Neural crest cell (in vitro differentiated cells): Measurements from ENCODE around the gene IL37. TPM values are rescaled to one million over a fixed set of nuclear protein-coding genes. Genes with fewer than 3 reads are reported as not detected.

Experiments used
- DNase-seq: peaks from one replicate; pipeline ENCODE4 v3.0.0; 2021; ENCODE audit warnings: low read depth, mixed read lengths, low spot score
- H3K27ac Mint-ChIP-seq: one replicate; pipeline ENCODE4 v1.8.0; 2021; ENCODE audit warnings: mild to moderate bottlenecking, mixed read lengths; ENCODE audit not compliant: unreplicated experiment
- H3K27me3 Mint-ChIP-seq: 2 replicates; pipeline ENCODE4 v1.8.0; 2021; ENCODE audit warnings: low read depth, mild to moderate bottlenecking, mixed read lengths
- H3K36me3 Mint-ChIP-seq: 2 replicates; pipeline ENCODE4 v1.8.0; 2021; ENCODE audit warnings: low read depth, mild to moderate bottlenecking, mixed read lengths
- H3K4me1 Mint-ChIP-seq: 2 replicates; pipeline ENCODE4 v1.8.0; 2021; ENCODE audit warnings: mixed read lengths
- H3K4me3 Mint-ChIP-seq: one replicate; pipeline ENCODE4 v1.8.0; 2021; ENCODE audit warnings: mild to moderate bottlenecking, mixed read lengths
- H3K9me3 Mint-ChIP-seq: 2 replicates; pipeline ENCODE4 v1.8.0; 2021; ENCODE audit warnings: mixed read lengths
- total RNA-seq: library from RNA; stranded (reverse); gene quantifications from 2 replicates; pipeline ENCODE4 v1.2.1, GENCODE V29; 2021
- TF ChIP-seq, protein P1 (sequence below): fragments of 200-600 bp; sonication (generic); conservative IDR thresholded peaks from 2 replicates; pipeline ENCODE4 v1.5.0; 2021; ENCODE audit warnings: antibody characterized with exemption, mild to moderate bottlenecking

The IL37 gene
- total RNA-seq, 1 donor from 2014 or later = 0.40 TPM

DNA sequence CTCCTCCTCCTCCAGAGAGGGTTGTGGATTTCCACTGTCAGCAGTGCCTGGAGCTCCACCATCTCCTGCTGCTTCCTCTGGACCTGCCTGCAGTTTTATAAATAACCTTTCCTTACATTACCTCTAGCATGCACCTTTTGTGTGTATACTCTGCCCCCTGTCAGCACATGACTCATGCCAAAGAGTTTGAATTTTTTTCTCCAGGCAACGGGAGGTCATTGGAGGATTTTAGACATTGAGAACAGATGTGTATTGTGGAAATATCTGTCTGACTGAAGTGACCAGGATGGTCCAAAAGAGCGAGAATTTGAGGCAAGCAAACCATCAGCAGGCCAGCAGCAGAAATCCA, 31.7 kb downstream of the IL37 start:
- DNase-seq = no peak
- H3K4me1 Mint-ChIP-seq = no peaks in the 10 kb centered on the region
- peaks cover 3% of the 10 kb centered on the region for H3K9me3 Mint-ChIP-seq
- H3K27ac Mint-ChIP-seq = no peak overlapping the region
- no peak overlapping the region for H3K4me3 Mint-ChIP-seq
- H3K27me3 Mint-ChIP-seq = peaks cover 23% of the 10 kb centered on the region
- TF ChIP-seq, protein P1, sequence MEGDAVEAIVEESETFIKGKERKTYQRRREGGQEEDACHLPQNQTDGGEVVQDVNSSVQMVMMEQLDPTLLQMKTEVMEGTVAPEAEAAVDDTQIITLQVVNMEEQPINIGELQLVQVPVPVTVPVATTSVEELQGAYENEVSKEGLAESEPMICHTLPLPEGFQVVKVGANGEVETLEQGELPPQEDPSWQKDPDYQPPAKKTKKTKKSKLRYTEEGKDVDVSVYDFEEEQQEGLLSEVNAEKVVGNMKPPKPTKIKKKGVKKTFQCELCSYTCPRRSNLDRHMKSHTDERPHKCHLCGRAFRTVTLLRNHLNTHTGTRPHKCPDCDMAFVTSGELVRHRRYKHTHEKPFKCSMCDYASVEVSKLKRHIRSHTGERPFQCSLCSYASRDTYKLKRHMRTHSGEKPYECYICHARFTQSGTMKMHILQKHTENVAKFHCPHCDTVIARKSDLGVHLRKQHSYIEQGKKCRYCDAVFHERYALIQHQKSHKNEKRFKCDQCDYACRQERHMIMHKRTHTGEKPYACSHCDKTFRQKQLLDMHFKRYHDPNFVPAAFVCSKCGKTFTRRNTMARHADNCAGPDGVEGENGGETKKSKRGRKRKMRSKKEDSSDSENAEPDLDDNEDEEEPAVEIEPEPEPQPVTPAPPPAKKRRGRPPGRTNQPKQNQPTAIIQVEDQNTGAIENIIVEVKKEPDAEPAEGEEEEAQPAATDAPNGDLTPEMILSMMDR = no peak
- no peaks in the 10 kb centered on the region for H3K36me3 Mint-ChIP-seq

DNA sequence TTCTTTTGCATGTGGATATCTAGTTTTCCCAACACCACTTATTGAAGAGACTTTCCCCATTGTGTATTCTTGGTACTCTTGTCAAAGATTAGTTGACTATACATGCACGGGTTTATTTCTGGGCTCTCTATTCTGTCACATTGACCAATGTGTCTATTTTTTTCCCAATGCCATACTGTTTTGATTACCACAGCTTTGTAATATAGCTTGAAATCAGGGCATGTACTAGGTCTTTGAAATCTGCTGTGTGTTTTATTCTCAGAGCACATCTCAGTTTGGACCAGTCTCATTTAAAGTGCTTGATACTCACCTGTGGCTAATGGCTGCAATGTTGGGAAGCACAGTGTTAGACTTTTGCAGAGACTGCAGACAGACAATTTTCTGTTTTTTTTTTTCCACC, 34.0 kb downstream of the IL37 start:
- H3K27me3 Mint-ChIP-seq = peaks cover 14% of the 10 kb centered on the region
- TF ChIP-seq, protein P1 = no peak
- peaks cover 5% of the 10 kb centered on the region for H3K9me3 Mint-ChIP-seq
- no peak overlapping the region for H3K27ac Mint-ChIP-seq
- H3K4me1 Mint-ChIP-seq = no peaks in the 10 kb centered on the region
- no peak overlapping the region for H3K4me3 Mint-ChIP-seq
- H3K36me3 Mint-ChIP-seq = no peaks in the 10 kb centered on the region
- no peak for DNase-seq

DNA sequence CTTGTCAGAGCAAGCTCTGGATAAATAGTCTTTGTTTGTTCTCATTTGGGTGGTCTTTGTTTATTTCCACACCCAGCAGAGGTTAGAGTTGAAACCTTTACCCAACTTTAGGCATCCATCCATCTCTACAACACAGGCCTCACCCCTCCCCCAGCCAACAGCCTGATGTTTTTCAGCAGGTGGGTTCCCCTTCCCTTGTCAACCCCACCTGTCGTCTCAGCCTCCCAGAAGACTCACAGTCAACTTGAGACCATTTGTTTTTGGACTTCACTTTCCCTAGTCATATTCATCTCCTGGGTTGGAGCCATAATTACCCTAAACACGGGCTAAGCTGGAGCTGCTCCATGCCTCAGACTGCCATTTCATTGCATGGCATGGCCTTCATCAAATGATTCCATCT, 35.1 kb downstream of the IL37 start:
- no peak overlapping the region for H3K4me3 Mint-ChIP-seq
- H3K27me3 Mint-ChIP-seq = peaks cover 21% of the 10 kb centered on the region
- TF ChIP-seq, protein P1 = no peak
- H3K36me3 Mint-ChIP-seq = no peaks in the 10 kb centered on the region
- no peaks in the 10 kb centered on the region for H3K4me1 Mint-ChIP-seq
- H3K27ac Mint-ChIP-seq = no peak overlapping the region
- no peak for DNase-seq
- H3K9me3 Mint-ChIP-seq = peaks cover 5% of the 10 kb centered on the region

DNA sequence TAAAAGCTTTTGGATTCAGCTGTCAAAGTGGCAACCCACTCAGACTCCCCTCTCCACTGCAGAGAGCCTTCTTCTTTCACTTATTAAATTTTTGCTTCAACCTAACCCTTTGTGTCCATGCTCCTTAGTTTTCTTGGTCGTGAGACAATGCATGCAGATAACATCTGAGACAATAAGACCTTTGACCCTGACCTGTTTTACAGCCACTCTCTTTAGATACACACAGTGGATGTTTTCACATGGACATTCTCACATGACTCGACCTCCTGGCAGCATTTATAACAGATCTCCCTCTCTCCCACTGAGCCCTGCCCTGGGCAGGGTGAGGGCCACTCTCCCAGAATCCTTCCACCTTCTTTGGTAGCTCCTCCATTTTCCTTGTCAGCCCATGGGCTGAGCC, 36.4 kb downstream of the IL37 start:
- Mint-ChIP-seq H3K4me1 (no peaks in the 10 kb centered on the region), H3K27me3 (peaks cover 24% of the 10 kb centered on the region), H3K36me3 (no peaks in the 10 kb centered on the region), H3K9me3 (peaks cover 5% of the 10 kb centered on the region), H3K27ac (no peak overlapping the region), H3K4me3 (no peak overlapping the region)
- no peak for DNase-seq
- TF ChIP-seq, protein P1 = no peak

DNA sequence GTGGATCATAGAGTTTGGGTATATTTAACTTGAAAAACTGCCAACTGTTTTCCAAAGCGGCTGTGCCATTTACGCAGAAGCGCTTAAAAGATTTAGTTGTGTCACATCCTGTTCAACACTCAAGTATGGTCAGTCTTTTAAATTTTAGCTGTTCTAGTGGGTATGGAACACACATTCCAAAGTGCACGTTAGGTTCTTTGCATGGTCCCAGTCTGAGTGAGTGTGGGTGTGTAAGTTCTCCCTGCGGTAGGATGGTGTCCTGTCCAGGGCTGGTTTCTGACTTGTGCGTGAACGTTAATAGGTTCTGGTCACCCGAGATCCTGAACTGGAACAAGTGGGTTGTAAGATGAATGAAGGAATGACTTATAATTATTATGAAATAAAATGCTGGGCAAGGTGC, 38.5 kb downstream of the IL37 start:
- no peaks in the 10 kb centered on the region for H3K36me3 Mint-ChIP-seq
- H3K9me3 Mint-ChIP-seq = peaks cover 5% of the 10 kb centered on the region
- TF ChIP-seq, protein P1 = no peak
- H3K27me3 Mint-ChIP-seq = peaks cover 32% of the 10 kb centered on the region
- no peak overlapping the region for H3K27ac Mint-ChIP-seq
- H3K4me1 Mint-ChIP-seq = no peaks in the 10 kb centered on the region
- no peak for DNase-seq
- no peak overlapping the region for H3K4me3 Mint-ChIP-seq

DNA sequence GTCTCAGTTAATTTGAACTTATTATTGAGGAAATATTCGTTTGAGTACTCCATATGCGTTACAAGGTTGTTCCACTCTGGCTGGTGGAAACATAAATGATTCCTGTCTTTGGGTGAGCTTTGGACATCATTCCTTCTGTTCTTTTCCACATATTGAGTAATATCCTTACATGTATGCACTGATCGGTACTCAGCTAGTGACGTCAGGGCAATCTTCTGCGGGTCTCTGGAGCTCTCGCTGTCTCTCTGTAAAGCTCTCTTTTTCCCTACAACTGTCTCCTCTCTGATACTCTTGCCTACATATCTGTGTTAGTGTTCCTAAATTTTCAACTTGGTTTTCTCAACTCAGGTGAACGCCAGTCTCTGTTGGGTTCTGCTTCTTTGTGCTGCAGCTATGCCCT, 43.4 kb downstream of the IL37 start:
- H3K27me3 Mint-ChIP-seq = peaks cover 30% of the 10 kb centered on the region
- H3K4me1 Mint-ChIP-seq = no peaks in the 10 kb centered on the region
- no peak overlapping the region for H3K4me3 Mint-ChIP-seq
- TF ChIP-seq, protein P1 = no peak
- no peaks in the 10 kb centered on the region for H3K9me3 Mint-ChIP-seq
- DNase-seq = no peak
- H3K27ac Mint-ChIP-seq = no peak overlapping the region
- no peaks in the 10 kb centered on the region for H3K36me3 Mint-ChIP-seq
